HG03469 (cell line): Measurements from ENCODE around the gene GCNA.
"Not testable (repeated sequence)": the region's sequence is repeated elsewhere in the genome, so short reads cannot be mapped to it uniquely, and the experiment has no call there.

Experiments used
- ATAC-seq: cut with Tn5 transposase; IDR thresholded peaks from one replicate; pipeline ENCODE4 v1.9.1; 2021; ENCODE audit warnings: mild to moderate bottlenecking, moderate library complexity, moderate number of reproducible peaks; ENCODE audit not compliant: unreplicated experiment

The GCNA gene

DNA sequence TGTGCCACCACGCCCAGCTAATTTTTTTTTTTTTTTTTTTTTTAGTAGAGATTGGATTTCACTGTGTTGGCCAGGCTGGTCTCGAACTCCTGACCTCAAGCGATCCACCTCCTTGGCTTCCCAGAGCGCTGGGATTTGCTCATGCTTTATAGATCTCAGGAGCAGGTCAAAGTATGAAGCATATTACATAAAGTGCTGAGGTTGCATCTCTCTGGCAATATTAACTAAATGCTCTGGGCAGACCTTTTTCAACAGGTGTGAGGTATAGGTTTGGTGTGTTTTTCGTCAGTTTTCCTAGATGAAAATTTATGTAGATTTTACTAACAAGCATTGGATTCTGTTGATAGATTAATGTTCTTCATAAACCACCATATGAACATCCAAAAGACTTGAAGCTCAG is 19.3 kb upstream of the GCNA start:
- ATAC-seq, result no peak

DNA sequence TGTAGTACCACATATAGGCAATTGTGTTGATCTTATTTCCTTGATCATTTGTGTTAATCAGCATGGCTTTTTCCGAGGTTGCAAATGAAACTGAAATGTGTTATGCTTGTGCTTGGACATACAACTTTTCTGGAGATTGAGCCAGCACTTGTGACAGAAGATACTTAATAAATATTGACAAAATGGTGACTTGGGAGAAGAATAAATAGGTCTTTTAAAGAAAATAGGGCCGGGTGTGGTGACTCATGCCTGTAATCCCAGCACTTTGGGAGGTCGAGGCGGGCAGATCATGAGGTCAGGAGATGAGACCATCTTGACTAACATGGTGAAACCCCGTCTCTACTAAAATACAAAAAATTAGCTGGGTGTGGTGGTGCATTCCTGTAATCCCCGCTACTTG is 18.5 kb upstream of the GCNA start:
- not testable (repeated sequence) for ATAC-seq

DNA sequence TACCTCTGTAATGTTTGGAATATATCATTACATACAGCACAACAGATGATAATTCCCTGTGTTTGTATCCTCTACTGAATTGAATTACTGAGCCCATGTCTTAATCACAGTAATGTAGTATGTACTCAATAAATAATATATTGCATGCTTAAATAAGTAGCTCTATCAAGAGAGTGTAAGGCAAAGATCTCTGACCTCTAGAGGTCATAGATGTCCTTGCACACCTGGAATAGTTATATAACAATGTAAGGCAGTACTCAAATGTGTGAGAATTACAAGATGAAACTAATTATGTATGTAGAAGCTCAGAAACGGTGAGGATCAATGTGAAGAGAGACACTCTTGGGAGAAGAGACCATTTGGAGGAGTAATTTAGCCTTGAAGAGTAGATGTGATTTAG is 14.3 kb upstream of the GCNA start:
- ATAC-seq, result no peak

DNA sequence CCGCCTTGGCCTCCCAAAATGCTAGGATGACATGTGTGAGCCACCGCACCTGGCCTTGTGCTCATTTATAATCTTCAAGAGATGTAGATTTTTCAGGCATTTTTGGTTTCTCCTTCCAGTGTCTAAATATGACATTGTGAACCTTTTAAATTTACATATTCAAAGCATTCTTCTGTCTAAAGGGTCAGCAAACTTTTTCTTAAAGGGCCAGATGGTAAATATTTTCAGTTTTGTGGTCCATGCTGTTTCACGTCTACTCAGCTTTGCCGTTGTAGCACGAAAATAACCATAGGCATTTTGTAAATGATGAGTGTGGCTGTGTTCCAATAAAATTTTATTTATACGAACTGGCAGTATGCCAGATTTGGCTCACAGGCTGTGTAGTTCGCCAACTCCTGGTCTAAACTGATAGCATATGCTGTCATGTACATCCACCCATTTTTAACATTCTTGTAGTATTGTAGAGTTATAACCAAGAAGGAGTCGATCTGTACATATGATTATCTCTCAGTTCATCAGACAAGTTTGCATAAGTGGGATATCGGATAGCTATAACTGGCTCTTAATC is 12.7 kb upstream of the GCNA start:
- ATAC-seq, result no peak

- not testable (repeated sequence) for ATAC-seq
Measured at GRCh38 chrX:71571390-71571789, 6.8 kb upstream of the GCNA start.

DNA sequence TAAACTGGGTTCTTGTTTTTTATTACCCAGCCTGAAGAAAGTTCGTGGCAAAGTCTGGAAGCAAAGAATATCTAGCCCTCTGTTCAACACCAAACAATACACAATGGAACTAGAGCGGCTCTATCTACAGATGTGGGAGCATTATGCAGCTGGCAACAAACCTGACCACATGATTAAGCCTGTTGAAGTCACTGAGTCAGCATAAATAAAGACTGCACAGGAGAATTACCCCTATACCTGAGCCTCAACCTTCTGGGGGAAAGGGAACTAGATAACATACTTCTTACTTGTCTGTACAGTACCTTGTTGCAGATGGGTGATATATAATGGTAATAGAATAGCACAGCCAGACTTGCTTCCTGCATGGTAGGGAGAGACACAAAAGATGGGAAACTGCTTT is 4.6 kb upstream of the GCNA start:
- ATAC-seq, result no peak

DNA sequence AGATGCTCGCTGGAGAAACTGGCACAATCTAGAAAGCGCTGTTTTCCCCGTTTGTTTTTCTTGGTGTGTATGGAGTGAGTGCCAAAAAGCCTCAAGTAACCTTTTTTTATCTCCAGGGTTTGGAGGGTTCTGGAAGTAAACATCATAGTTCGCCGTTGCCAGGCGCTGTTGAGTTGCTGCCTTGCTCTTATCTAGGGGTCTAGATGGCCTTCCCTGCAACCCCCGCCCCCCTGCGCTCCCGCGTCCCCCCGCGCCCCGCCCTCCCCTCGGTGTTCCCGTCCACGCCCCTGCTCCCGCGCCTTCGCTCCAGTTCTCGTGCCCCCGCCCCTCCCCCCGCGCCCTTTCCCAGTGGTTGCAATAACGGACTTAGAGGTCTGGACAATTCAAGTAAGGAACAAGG is 555 bp upstream of the GCNA start:
- ATAC-seq, result no peak

- no peak for ATAC-seq
Measured at GRCh38 chrX:71579136-71579989, 1.1 kb downstream of the GCNA start.

DNA sequence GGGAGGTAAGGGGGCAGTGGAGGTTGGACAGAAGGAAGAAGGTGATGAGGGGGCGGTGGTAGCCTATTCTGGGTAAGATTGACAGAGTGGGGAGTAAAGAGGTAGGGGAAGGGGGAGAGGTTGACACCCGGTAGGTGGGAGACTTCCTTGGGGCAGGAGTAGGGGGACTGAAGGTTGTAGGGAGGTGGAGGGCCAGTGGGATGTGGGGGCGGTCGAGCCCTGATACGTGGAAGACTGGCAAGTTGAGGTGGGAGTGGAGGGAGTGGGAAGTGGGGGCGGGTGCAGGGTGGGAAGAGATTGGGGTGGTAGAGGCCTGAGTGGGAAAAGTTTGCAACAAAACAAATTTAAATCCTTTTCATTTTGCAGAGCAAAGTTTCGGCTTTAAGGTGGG is 1.7 kb downstream of the GCNA start:
- no peak for ATAC-seq

DNA sequence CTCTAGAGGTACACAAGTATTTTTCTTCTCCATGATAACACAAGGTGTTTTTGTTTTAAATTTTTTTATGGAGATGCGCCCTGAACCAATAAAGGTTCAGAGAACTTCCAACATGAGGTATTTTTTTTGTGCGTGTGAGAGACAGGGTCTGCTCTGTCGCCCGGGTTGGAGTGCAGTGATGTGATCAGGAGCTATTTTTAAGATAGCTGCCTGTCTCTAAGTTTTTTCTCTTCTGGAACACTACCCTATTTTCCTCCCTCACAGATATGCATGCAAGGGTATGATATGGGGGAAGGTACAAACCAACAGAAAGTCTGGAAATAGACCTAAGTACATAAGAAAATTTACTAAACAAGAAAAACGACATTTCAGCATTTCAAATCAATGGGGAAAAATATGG is 3.0 kb downstream of the GCNA start:
- no peak for ATAC-seq

DNA sequence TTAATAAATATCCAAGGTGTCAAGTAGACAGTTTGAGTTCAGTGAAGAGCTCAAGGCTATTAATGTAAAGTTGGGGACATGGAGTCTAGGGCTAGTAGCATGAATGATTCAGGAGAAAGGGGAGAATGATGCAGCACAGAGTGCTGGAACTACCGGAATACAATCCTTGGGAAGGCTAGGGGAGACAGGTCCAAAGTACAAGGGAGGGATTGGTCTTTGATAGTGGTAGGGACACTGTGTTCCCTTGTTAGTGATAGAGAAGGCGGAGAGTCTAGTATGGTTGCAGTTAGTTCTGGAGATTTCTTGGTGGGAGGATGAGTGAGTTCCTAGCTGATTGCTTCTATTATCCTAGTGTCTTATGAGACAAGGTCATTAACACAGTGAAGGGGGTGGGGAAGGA is 8.7 kb downstream of the GCNA start:
- no peak for ATAC-seq

- ATAC-seq, result not testable (repeated sequence)
Measured at GRCh38 chrX:71593210-71593609, 15.0 kb downstream of the GCNA start.

DNA sequence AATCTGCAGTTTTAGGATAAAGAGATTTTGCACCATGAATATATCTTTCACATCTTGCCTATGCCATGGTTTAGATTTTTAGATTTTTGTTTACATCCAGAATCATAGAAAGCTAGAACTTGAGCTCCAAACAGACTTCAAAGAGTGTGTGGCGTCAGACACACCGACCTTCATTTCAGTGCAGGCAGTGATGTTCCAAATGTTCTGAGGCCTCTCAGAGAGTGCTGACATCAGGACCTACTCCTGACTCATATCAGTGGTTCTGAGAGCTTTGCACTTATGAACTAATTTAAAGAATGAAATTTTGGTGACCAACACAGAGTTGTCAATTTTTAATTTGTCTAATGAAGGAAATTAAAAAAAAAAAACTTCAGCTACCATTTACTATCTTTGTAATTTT is 21.7 kb downstream of the GCNA start:
- ATAC-seq, result no peak

GRCh38 chrX:71603618-71604017 is 25.4 kb downstream of the GCNA start:
- ATAC-seq, result no peak

- ATAC-seq, result no peak
Measured at GRCh38 chrX:71604141-71604540, 25.9 kb downstream of the GCNA start.

DNA sequence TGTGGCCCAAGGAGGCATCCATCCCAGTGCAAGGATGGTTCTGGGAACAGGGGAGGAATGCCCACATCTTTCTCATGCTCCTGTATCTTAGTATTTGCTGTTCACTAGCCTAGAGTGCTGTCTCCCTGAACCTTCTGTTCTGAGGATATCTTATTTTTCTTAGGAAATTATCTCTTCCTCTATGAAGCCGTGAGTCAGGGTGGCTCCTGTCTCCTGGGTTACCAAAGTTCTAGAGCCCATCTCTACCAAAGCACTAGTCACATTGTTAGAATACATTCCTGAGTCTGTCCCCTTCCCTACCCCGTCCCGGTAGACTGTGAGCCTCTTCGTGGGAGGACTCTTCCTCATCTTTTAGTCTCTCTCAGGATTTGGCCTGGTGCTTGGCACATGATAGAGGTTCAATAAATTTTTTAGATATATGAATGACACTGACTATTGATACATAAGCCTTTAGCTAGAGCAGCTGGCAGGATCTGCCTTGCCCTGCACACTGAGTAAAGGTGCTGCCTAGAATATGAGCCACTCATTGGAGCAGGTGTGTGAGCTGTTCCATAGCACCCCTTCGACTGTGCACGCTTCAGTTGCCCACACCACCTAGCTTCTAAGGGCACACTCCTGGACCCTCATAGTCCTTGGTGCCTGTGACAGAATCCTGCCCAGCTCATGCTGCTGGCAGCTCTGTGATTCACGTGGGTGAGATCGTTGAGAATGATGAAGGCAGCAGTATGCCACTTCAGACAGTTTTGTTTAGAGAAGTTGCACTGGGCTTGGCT is 26.7 kb downstream of the GCNA start:
- ATAC-seq, result no peak

- ATAC-seq, result no peak
Measured at GRCh38 chrX:71606536-71607216, 28.4 kb downstream of the GCNA start.

DNA sequence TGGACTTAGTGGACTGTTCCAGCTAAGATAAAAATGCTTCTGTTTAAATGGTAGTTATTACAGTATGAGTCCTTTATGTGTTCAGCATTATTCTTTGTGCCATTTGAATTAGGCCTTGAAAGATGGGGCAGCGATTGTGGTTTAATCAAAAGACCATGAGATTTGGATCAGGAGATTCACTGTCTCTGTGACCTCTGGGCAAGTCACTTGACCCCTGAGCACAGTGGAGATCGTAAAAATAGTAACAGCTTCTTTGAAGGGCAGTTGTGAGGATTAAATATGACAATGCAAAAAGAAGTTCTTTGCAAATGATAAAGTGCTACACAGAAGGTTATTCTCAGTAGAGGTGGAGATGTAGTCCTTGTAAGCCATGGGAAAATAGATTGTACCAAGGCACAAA is 29.3 kb downstream of the GCNA start:
- no peak for ATAC-seq

DNA sequence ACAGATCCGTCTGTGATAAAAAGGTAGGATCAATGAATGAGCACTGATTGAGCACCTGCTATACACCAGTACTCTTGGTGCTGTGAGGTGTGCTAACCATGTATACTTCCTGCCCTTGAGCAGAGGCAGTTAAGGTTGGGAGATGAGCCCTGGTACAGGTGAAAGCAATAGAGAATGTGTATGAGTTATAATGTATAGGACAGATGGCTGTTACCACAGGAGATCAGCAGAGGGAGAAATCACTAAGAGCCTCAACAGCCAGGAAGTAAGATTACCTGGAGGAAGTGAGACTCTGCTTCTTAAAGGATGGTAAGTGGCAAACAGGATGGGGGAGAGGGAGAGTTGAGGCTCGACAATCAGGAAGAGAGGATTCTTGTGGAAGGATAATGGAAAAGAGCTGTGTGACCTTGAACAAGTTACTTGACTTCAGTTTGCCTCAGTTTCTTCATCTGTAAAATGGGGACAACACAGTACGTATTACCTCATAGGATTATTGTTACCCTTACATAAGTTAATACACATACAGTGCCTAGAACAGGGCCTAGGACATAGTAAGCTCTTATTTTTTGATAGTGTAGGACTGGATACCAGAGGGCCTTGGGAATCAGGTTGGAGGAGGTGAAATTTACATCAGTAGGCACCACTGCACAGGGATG is 31.0 kb downstream of the GCNA start:
- ATAC-seq, result no peak

DNA sequence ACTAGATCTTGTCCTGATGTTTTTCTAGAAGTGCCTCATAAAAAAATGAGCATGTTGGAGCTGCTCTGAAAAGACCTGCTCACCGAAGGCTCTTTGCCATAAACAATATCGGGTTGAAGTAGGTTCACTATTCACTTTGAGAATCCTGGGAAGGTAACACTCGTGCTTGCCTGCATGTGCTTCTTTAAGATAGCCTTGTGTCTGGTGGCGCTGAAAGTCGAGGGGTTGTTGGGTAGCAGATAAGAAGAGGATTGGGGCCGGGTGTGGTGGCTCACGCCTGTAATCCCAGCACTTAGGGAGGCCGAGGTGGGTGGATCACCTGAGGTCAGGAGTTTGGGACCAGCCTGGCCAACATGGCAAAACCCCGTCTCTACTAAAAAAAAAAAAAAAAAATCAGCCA is 33.5 kb downstream of the GCNA start:
- ATAC-seq, result not testable (repeated sequence)

GRCh38 chrX:71612256-71612655 is 34.0 kb downstream of the GCNA start:
- ATAC-seq, result no peak
